ENCODE data around the gene H1-8.

Gene H1-8

DNA sequence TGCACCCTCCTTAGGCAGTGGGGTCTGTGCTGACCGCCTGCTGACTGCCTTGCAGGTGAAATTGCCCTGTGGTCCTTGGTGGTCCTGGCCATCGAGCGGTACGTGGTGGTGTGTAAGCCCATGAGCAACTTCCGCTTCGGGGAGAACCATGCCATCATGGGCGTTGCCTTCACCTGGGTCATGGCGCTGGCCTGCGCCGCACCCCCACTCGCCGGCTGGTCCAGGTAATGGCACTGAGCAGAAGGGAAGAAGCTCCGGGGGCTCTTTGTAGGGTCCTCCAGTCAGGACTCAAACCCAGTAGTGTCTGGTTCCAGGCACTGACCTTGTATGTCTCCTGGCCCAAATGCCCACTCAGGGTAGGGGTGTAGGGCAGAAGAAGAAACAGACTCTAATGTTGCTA, 12.2 kb upstream of the H1-8 start:
- TF ChIP-seq, protein P1, sequence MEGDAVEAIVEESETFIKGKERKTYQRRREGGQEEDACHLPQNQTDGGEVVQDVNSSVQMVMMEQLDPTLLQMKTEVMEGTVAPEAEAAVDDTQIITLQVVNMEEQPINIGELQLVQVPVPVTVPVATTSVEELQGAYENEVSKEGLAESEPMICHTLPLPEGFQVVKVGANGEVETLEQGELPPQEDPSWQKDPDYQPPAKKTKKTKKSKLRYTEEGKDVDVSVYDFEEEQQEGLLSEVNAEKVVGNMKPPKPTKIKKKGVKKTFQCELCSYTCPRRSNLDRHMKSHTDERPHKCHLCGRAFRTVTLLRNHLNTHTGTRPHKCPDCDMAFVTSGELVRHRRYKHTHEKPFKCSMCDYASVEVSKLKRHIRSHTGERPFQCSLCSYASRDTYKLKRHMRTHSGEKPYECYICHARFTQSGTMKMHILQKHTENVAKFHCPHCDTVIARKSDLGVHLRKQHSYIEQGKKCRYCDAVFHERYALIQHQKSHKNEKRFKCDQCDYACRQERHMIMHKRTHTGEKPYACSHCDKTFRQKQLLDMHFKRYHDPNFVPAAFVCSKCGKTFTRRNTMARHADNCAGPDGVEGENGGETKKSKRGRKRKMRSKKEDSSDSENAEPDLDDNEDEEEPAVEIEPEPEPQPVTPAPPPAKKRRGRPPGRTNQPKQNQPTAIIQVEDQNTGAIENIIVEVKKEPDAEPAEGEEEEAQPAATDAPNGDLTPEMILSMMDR (IDR thresholded peaks at IDR 0.05; ENCODE audit: low read depth, low read length): no peak

DNA sequence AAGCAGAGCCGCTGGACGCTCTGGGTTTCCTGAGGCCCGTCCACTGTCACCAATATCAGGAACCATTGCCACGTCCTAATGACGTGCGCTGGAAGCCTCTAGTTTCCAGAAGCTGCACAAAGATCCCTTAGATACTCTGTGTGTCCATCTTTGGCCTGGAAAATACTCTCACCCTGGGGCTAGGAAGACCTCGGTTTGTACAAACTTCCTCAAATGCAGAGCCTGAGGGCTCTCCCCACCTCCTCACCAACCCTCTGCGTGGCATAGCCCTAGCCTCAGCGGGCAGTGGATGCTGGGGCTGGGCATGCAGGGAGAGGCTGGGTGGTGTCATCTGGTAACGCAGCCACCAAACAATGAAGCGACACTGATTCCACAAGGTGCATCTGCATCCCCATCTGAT, 11.3 kb upstream of the H1-8 start:
- TF ChIP-seq, protein P1 (IDR thresholded peaks at IDR 0.05; ENCODE audit: low read depth, low read length): no peak
- no peak for DNase-seq (ENCODE audit: extremely low read depth, low read depth)

More for the DNA sequence above, 12.2 kb upstream of the H1-8 start:
- no peak for DNase-seq (ENCODE audit: extremely low read depth, low read depth)

DNA sequence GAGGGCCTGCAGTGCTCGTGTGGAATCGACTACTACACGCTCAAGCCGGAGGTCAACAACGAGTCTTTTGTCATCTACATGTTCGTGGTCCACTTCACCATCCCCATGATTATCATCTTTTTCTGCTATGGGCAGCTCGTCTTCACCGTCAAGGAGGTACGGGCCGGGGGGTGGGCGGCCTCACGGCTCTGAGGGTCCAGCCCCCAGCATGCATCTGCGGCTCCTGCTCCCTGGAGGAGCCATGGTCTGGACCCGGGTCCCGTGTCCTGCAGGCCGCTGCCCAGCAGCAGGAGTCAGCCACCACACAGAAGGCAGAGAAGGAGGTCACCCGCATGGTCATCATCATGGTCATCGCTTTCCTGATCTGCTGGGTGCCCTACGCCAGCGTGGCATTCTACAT, 10.7 kb upstream of the H1-8 start:
- TF ChIP-seq, protein P1 (IDR thresholded peaks at IDR 0.05; ENCODE audit: low read depth, low read length): no peak
- DNase-seq (ENCODE audit: extremely low read depth, low read depth): no peak

DNA sequence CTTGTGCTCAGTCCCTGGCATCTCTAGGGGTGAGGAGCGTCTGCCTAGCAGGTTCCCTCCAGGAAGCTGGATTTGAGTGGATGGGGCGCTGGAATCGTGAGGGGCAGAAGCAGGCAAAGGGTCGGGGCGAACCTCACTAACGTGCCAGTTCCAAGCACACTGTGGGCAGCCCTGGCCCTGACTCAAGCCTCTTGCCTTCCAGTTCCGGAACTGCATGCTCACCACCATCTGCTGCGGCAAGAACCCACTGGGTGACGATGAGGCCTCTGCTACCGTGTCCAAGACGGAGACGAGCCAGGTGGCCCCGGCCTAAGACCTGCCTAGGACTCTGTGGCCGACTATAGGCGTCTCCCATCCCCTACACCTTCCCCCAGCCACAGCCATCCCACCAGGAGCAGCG, 9.6 kb upstream of the H1-8 start:
- TF ChIP-seq, protein P1 (IDR thresholded peaks at IDR 0.05; ENCODE audit: low read depth, low read length): no peak
- DNase-seq (ENCODE audit: extremely low read depth, low read depth): no peak

DNA sequence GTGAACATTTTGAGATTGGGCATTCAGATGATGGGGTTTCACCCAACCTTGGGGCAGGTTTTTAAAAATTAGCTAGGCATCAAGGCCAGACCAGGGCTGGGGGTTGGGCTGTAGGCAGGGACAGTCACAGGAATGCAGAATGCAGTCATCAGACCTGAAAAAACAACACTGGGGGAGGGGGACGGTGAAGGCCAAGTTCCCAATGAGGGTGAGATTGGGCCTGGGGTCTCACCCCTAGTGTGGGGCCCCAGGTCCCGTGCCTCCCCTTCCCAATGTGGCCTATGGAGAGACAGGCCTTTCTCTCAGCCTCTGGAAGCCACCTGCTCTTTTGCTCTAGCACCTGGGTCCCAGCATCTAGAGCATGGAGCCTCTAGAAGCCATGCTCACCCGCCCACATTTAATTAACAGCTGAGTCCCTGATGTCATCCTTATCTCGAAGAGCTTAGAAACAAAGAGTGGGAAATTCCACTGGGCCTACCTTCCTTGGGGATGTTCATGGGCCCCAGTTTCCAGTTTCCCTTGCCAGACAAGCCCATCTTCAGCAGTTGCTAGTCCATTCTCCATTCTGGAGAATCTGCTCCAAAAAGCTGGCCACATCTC, 8.4 kb upstream of the H1-8 start:
- no peak for DNase-seq (ENCODE audit: extremely low read depth, low read depth)
- TF ChIP-seq, protein P1 (IDR thresholded peaks at IDR 0.05; ENCODE audit: low read depth, low read length): no peak

DNA sequence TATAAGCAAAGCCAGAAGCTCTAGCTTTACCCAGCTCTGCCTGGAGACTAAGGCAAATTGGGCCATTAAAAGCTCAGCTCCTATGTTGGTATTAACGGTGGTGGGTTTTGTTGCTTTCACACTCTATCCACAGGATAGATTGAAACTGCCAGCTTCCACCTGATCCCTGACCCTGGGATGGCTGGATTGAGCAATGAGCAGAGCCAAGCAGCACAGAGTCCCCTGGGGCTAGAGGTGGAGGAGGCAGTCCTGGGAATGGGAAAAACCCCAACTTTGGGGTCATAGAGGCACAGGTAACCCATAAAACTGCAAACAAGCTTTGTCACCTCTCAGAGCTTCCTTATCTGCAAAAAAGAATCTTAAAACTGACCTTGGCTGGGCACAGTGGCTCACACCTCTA, 7.9 kb upstream of the H1-8 start:
- DNase-seq (ENCODE audit: extremely low read depth, low read depth): no peak
- TF ChIP-seq, protein P1 (IDR thresholded peaks at IDR 0.05; ENCODE audit: low read depth, low read length): no peak

DNA sequence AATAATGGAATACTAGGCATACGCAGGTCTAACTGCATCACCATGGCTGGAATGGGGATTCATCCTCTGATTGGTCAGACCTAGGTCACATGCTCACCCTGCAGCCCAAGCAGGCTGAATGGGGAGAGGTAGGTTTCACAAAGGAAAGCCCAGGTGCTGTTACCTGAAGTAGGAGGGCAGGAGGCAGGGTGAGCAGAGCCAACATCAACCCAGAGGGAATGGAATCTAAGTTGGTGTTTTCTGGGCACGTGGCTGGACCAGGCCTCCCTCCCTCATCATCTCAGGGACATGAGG, 6.7 kb upstream of the H1-8 start:
- TF ChIP-seq, protein P1 (IDR thresholded peaks at IDR 0.05; ENCODE audit: low read depth, low read length): no peak
- DNase-seq (ENCODE audit: extremely low read depth, low read depth): no peak

All from AG09319 (cell line).